ENCODE measurements around the gene ZFYVE28.
A peak's percentile ranks its signal among the peaks of the same experiment; 100 is the strongest.

Gene ZFYVE28

DNA sequence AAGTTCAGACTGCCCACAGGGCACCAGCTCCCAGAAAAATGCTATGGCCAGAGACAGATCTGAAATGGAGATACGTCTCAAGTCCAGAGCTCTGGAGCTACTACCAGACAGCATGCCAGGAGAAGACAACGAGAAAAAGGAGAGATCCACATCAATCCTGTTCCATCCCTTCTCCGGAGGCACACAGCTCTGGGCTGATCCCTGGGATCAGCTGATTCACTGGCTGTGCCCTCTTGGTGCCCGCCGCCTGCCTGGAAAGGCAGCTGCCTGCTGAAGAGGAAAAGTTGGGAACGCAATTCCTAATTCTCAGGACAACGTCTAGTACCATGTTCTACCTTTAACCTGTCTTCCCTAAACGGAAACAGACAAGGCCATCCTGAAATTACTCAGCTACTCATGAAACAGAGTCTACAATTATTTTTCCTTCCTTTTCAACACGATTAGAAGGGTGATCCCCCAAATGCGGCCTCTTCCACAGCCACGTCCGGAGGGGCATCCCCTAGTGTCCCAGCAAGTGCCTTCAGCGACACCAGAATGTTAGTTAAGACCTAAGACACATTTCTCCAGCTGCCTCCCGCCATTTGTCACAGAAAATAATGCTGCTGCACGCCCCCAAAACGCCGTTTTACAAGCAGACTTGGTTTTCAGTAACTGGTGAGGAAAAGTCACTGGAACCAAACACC is 2.4 kb downstream of the ZFYVE28 start:
- TF ChIP-seq, protein P1, sequence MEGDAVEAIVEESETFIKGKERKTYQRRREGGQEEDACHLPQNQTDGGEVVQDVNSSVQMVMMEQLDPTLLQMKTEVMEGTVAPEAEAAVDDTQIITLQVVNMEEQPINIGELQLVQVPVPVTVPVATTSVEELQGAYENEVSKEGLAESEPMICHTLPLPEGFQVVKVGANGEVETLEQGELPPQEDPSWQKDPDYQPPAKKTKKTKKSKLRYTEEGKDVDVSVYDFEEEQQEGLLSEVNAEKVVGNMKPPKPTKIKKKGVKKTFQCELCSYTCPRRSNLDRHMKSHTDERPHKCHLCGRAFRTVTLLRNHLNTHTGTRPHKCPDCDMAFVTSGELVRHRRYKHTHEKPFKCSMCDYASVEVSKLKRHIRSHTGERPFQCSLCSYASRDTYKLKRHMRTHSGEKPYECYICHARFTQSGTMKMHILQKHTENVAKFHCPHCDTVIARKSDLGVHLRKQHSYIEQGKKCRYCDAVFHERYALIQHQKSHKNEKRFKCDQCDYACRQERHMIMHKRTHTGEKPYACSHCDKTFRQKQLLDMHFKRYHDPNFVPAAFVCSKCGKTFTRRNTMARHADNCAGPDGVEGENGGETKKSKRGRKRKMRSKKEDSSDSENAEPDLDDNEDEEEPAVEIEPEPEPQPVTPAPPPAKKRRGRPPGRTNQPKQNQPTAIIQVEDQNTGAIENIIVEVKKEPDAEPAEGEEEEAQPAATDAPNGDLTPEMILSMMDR (IDR thresholded peaks at IDR 0.05; ENCODE audit: extremely low read depth, missing control alignments), result no peak

DNA sequence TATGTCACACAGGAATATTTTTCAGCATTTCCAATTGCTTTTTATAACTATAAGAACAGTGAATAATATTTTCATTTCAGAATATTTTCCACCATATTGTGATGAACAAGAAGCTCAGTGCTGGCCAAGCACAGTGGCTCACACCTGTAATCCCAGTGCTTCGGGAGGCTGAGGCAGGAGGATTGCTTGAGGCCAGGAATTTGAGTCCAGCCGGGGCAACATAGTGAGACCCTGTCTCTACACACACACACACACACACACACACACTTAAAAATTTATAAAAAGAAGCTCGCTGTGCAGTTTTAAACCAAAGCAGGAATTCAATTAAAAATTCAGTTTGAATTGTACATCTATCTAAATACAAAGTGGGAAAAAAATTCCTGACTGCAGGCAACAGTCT is 3.2 kb downstream of the ZFYVE28 start:
- DNase-seq (ENCODE audit: low spot score), result no peak
- TF ChIP-seq, protein P1 (IDR thresholded peaks at IDR 0.05; ENCODE audit: extremely low read depth, missing control alignments), result no peak

More for the DNA sequence above, 2.4 kb downstream of the ZFYVE28 start:
- no peak for DNase-seq (ENCODE audit: low spot score)

DNA sequence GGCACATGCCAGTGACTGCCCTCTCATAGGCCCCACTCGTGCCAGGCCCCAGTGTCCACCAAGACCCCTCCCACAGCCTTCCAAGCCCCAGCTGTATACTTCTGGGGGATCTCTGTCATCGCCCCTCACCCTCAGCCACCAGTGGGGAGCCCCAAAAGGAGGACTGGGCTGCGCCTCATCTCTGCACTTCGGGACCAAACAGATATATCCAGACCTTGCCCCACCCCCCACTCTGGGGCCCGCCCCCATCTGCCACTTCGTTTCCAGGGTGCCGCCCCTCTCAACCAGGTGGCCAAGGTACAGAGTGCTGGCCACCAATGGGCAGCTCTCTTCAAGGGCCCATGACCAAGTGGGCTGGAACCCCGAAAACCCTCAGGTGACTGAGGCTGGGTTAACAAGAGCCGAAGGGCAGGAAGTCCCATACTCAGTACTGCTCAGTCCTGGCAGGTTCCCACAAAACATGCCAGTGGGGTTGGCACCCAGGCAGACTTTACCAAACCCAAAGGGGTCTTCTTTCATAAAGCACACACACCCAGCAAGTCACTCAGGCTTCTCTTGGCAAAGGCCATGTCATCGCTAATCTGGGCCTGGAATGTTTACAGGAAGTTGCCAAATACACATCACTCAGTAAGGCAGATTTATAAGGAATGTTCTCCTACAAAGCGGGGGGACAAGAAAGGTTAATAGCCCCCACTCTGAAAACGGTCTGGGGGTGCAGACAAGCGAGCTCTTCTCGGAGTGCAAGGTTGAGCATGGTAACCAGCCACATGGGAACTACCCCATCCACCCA is 4.4 kb downstream of the ZFYVE28 start:
- no peak for DNase-seq (ENCODE audit: low spot score)
- TF ChIP-seq, protein P1 (IDR thresholded peaks at IDR 0.05; ENCODE audit: extremely low read depth, missing control alignments), result no peak

DNA sequence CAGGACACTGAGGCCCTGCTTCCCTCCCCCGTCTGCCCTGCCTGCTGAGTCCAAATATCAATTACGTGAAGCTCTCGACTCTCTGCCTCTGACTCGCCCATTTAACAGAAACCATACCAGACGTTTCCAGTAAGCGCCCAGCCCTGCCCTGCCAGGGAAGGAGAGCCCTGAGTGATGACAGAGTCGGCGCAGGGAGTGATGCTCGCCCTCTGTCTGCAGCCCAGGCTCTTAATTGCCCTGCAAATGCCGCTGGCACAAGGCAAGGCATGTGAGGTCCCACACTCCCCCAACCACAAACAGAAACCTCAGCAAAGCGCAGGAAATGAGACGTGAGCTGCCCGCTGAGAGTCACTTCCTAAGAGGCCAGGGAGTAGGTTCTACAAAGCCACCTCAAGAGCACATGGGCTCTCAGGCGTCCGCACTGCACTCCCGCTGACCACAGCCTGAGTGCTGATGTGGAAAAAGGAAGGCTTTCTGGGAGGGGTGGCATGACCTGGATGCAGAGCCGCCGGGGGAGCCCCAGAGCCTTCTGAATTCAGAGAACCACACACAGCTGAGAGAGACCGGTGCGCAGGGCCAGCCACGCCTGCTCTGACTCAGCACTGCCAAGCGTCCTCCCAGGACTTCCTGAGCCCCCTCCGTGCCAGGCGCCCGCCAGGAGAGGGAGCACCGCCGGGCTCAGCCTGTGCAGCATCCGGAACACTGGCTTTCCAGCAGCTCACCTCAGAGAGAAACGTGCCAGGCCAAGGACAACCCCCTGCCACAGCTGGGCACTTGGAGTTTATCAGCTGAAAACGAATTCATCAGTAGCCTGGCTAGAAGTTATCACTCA is 5.3 kb downstream of the ZFYVE28 start:
- TF ChIP-seq, protein P1 (IDR thresholded peaks at IDR 0.05; ENCODE audit: extremely low read depth, missing control alignments), result peak; percentile 29
- peak; percentile 71 for DNase-seq (ENCODE audit: low spot score)

DNA sequence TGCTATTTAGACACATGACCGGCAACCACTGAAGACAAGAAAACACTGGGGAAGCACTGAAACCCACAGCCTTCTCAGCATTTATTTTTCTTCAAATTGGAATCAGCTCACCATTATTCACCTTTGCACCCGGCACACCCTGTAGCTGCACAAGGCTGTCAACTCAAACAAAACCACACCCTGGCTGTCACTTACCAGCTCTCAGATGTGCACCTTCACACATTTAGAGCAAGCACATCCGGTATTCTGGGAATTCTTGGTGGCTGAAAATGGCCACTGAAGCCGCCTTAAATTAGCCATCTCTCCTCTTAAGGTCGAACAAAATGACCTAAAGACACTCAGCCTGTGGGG is 5.9 kb downstream of the ZFYVE28 start:
- TF ChIP-seq, protein P1 (IDR thresholded peaks at IDR 0.05; ENCODE audit: extremely low read depth, missing control alignments), result no peak
- DNase-seq (ENCODE audit: low spot score), result peak; percentile 47

DNA sequence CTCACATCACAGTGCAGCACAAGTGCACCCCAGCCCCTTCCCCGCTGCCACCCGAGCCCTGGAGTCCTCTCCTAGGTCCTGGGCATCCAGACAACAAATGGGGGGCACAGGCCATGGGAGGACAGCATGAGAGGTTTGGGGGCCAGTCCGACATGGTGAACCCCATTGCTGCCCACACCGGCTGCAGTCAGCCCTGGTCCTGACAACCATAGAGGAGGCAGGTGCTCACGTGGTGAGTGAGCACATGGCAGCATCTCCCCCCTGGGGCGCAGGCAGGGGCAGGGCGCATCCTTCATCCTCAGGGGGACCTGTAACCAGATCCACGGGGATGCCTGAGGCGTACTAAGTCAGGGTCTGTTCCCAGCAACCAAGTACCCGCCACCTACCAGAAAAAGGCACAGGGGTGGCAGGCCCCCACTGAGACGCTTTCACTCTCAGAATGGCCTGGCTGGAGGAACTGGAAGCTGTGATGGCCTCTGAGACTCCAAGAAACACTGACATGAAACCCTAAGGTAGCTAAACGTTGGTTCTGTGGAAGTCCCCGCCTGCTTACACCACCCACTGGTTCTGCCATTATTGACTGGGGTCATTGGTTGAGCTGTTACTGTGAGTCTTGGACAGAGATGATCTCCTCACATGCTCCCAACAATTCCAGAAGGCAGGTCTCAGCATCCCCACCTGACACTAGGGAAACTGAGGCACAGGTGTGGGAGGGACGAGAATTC is 6.5 kb downstream of the ZFYVE28 start:
- TF ChIP-seq, protein P1 (IDR thresholded peaks at IDR 0.05; ENCODE audit: extremely low read depth, missing control alignments), result no peak
- DNase-seq (ENCODE audit: low spot score), result peak; percentile 72
